HG02852 (cell line): ENCODE results near the gene TUBGCP2.

ENCODE experiments used
- ATAC-seq: cut with Tn5 transposase; IDR thresholded peaks from one replicate; pipeline ENCODE4 v1.9.1; 2021; ENCODE audit warnings: mild to moderate bottlenecking, moderate library complexity; ENCODE audit not compliant: unreplicated experiment

Gene TUBGCP2, protein sequence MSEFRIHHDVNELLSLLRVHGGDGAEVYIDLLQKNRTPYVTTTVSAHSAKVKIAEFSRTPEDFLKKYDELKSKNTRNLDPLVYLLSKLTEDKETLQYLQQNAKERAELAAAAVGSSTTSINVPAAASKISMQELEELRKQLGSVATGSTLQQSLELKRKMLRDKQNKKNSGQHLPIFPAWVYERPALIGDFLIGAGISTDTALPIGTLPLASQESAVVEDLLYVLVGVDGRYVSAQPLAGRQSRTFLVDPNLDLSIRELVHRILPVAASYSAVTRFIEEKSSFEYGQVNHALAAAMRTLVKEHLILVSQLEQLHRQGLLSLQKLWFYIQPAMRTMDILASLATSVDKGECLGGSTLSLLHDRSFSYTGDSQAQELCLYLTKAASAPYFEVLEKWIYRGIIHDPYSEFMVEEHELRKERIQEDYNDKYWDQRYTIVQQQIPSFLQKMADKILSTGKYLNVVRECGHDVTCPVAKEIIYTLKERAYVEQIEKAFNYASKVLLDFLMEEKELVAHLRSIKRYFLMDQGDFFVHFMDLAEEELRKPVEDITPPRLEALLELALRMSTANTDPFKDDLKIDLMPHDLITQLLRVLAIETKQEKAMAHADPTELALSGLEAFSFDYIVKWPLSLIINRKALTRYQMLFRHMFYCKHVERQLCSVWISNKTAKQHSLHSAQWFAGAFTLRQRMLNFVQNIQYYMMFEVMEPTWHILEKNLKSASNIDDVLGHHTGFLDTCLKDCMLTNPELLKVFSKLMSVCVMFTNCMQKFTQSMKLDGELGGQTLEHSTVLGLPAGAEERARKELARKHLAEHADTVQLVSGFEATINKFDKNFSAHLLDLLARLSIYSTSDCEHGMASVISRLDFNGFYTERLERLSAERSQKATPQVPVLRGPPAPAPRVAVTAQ

DNA sequence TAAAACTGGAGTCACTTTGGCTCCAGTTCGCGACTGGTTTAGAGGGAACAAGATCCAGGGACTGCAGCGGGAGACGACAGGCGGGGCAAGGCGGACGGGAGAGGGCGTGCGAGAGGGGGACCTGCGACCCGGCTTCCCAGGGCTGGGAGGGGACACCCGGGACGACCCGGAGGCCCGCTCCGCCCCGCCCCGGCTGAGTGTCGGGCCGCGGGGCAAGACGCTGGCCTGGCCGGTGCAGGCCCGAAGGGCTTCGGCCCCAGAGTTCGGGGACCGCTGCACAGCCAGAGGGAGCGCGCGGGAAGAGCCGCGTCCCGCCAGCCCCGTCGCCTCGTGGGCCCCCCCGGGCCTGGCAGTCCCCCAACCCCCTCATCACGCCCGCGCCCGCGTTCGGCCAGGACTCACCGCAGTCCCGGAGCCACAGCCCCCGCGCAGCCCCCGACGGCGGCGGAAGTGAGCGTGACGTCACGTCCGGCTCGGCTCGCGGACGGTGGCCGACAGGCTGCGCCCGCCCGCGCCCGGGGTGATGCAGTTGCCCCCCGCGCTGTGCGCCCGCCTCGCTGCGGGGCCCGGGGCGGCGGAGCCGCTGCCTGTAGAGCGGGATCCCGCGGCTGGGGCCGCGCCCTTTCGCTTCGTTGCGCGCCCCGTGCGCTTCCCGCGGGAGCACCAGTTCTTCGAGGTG lies at the start of gene TUBGCP2, which contains the start of gene ZNF511:
TUBGCP2 (minus strand) TSS at position 452 of the 679 bp plus-strand sequence. CDS start 5,931 bp downstream, outside the sequence.
ZNF511 (plus strand) TSS at position 494 of the 679 bp plus-strand sequence; CDS start at position 524, 30 bp downstream.
- peak; percentile 78 for ATAC-seq

DNA sequence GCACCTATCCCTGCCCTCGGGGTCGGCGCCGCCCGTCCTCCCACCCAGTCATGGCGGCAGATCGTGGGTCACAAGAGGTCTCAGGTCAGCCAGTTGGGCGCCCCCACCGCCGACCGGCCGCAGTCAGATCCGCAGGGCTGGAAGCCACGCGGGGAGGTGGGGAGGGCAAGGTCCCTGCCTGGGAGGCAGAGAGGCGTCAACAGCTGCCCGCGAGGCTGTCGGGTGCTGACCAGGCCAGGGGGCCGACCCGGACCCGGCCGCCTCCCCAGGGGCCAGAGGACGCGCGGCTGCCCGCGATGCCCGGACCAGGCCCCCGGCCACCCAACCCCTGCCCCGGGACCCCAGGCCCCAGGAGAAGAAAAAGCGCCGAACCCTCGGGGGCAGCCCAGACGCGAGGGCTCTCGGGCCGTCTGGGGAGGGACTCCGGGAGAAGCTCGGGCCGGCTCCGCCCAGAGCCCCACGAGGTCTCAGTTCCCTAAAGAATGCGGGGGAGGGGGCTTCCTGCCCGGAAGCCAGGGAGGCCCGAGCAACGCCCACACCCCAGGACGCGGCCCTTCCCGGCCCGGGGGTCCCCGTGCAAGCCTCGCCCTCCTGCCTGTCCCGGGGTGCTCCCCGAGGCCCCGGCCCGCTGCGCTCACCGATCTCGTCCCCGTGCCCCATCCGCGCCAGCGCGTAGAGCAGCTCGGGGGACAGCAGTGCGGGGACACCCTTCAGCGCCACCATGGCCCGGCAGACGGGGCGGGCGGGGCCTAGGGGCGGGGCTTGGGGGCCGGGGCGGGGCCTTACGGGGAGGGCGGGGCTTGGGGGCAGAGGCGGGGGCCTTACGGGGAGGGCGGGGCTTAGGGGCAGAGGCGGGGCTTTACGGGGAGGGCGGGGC lies 48.9 kb upstream of the TUBGCP2 start, which contains the start of gene FUOM:
FUOM (minus strand) TSS at position 735 of the 877 bp plus-strand sequence; CDS start at position 723, 12 bp downstream.
- ATAC-seq = peak; percentile 82

DNA sequence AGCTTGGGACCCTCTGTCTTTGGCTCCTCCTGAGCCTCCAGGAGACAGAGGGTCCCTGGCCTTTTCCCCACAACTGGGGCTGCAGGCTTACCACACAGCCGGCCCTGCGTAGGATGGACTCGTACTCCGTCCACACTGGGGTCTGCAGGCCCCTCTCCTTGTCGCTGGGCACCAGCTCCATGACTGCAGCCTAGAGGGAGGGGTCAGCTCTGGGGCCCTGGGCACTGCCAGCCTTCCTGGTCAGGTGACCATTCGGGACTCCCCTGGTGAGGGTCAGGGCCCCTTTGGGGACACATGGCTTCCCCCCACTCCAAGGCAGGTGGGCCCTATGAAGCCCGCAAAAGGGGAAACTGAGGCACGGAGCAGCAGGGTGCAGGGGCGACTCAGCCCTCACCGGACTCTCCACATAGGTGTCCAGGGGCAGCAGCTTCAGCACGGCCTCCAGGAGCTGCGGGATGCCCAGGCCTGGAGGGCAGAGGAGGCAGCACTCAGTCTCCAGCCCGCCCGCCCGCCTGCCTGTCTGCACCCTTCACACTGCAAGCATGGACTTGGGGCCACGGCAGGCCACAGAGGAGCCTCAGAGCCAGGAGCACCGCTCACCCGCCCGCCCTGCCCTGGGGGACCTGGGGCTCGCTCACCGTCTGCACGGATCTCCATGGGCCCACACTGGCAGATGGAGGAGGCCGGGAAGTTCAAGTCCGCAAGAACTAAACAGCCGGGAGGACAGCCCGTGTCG lies 48.0 kb upstream of the TUBGCP2 start:
- ATAC-seq = no peak

DNA sequence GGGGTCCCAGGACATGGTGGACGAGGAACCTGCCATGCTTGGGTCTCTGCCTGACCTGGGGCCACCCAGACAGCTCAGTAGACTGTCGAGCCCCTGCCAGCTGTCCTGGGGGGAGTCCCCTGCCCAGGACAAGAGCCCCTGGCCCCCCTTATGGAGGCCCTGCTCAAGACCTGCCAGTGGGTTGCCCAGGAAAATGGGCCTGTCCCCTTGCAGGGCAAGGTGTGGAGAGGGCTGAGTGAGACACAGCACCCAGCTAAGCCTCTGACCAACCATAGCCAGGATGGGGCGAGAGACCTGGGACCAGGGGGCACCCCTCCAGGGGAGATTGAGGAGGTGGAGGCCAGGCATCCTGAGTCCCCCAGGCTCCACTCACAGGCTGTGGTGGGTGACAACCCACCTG lies 47.3 kb upstream of the TUBGCP2 start:
- ATAC-seq = no peak

DNA sequence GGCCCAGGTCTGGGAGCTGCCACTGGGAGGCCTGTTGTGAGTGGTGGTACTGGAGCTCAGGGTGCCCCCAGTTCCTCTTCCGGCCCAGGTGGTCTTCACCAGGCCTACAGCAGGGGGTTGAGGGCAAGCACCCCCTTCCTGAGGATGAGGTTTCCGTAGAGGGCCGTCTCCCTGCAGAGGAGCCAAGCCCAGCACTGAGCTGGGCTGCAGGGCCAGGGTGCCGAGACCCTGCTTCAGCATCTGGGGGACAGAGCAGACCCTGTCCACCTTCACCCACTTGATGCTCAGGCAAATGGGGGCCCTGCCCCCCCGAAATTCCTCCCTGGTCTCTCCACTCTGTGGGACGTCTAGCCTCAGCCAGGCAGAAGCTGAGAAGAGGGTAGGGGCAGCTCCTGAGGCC lies 46.6 kb upstream of the TUBGCP2 start:
- no peak for ATAC-seq

DNA sequence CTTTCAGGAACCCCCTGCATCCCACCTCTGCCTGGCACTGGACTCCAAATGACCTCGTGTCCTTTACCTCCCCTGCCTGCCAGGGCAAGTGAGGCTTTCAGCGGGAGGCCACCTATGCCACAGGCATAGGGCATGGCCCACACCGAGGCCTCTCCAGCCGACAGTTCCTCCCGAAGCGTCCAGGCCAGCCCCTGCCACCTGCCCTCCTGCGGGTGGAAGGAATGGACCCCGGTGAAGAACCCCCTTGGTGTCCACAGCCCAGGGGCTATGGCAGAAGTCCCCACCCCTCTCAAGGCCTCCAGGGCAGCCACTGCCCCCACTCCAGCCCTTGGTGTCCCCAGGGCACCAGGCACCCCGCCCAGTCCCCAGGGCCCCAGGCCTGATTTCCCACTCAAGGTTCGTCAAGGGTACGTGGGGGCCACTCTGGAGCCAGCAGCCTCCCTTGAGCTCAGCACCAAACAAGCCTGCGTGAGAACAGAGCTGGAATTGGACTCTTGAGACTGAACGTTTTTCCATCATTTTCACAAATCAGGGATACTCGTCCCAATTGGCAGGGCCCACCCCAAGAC lies 46.1 kb upstream of the TUBGCP2 start:
- ATAC-seq = no peak

DNA sequence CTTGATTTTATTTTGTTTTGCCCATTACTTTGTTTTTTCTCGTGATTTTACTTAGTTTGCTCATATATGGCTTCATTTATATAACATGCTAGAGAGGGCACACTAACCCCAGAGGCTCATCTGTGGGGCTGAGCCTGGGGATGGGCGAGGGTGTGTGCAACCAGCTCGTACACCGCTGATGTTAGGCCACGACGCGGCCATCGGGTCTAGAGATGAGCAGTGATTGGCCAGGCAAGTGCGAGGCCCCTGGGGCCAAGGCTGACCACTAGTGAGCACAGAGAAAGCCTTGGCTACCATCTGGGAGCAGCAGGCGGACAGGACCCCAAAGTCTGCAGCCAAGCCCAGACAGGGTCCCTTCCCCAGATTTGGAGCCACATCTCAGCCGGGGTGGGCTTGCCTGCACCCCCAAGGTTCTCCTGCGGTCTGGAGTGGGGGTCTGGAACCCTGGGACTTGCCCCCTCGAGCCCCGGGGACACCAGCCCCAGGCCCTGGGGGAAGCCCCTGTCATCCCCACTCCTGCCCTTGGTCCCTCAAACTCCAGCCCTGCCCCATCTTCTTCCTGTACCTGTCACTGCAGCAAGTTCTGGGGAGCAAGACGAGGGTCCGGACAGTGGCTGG lies 45.4 kb upstream of the TUBGCP2 start:
- no peak for ATAC-seq

DNA sequence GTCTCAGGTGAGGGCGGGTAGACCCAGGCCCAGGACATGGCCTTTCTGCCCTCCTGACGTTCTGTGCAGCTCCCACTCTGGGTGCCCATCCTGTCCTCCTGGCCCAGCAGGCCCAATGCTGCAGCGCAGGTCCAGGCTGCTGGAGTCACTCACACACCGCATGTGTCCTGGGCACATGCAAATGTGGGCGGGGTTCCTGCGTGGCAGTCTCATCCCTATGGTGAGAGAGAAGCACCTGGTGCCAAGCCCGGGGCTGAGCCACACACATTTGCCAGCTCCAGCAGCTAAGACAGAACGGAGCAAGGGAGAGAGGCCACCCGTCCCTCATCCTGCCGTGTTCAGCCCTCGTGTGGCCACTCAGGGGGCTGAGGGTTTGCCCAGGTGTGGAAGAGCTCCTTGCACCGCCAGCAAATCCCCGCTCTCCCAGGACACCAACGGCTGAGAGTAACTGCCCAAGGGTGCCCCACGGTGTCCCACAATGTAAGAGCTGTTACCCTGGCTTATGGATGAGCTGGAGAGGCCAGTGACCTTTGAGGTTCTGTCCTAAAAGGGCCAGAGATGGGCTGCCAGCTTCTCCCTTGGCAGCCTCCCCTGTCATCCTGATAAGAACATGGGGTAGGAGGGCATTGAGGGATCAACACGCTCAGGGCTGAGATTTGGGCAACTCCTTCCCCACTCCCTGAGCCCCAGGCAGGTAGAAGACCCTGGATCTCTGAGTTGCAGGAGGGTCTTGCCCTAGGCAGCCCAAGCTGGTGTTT lies 44.7 kb upstream of the TUBGCP2 start:
- no peak for ATAC-seq

DNA sequence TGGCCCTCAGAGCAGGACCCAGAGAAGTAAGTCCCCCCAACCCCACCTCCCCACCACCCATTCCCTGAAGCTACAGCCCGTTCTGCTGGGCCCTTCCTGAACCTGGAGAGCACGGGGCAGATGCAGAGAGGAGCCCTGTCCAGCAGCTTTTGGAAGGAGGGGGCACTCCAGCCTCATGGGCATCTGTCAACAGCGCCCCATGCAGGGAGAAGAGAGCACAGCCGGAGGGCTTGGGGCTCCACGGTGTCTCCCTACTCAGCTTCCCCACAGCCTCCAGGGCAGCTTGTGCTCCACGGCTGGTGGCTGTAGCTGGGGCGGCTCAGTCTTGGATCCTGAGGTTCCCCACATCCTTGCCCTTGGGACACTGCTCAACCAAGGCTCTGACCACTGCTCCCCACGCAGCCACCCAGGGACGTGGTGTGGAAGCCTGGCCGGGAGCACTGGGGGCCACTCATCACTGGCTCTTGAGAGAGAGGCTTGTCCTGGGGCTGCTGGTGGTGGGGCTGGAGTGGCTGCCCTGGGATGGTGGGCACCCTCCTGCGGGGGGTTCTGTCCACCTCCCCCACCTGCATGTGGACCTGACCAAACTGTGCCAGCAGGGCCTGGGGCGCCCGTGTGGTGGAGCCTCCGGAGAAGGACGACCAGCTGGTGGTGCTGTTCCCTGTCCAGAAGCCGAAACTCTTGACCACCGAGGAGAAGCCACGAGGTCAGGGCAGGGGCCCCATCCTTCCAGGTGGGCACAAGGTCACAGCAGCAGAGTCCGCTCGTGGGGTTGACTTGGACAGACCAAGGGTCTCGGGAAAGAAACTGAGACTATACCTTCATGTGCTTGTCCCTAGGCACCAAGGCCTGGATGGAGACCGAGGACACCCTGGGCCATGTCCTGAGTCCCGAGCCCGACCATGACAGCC lies 43.0 kb upstream of the TUBGCP2 start:
- no peak for ATAC-seq

DNA sequence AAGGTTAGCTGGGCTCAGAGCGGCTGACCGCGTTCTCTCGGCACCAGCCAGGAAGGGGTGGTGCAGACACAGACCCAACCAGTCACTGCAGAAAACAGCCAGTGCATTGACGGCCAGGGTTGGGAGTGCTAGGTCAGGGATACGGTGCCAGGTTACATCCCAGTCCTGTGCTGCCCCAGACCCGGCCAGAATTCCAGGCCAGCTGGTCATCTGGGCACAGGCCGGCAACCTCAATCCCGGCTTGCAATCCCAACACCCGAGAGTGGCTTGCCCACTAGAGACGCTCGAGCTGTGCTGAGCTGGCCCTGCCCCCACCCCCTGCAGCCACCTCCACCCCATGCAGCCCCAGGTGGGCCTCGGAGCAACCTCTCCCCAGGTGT lies 42.3 kb upstream of the TUBGCP2 start:
- no peak for ATAC-seq

DNA sequence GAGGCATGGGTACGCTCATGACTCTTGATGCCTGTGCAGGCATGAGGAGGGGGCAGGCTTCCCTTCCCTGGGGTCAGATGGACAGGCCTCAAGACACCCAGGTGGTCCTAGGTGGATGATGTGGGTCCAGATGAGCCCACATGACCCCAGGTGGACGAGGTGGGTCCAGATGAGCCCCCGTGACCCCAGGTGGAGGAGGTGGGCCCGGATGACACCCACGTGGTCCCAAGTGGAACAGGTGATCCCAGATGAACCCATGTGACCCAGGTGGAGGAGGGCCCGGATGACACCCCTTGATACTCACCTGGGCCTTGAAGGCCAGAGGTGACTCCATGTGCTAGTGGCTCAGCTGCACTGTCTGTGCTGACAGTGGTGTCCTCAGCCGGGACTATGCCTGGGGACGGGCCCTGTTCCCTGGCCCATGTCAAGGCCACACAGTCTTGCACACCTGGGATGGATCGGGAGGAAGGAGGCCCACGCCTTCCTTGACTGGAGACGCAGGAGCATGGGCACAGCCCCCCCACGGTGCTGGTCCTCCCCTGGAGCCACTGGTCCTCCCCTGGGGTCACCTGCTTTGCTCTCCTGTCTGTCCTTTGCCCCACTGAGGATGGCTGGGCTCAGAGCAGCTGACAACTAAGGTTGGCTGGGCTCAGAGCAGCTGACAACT lies 41.7 kb upstream of the TUBGCP2 start:
- ATAC-seq = no peak

DNA sequence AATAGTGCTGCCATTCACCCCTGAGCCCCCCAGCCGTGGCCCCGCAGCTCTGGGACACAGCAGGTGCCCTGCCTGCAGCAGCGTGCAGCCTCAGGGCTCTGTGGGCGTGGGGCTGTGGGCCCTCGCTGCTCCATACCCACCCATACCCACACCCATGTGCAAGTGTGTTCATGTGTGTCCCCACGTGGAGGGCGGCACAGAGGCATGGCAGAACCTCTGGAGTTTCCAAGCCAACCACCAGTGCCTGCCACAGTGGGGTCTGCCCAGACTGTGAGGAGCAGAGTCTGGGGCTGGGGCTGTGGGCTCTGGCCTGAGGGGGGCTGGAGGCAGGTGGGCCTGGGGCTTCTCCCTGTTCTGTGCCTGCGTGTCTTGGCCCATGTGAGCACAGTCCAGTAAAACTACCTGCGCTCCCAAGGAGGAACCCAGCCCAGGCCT lies 40.9 kb upstream of the TUBGCP2 start:
- ATAC-seq = no peak

DNA sequence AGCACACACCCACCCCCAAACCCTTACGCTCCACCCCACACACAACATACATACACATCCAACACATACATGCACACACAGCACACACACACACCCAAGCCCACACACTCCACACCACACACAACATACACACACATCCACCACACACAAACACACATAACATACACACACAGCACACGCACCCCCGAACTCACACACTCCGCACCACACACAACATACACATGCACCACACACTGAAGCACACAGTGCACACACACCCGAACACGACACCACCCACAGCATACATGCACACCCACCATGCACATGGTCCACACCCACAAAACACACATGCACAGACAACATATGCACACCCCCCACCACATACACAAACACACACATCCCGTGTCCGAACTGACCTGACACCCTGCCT lies 40.5 kb upstream of the TUBGCP2 start:
- ATAC-seq = no peak

DNA sequence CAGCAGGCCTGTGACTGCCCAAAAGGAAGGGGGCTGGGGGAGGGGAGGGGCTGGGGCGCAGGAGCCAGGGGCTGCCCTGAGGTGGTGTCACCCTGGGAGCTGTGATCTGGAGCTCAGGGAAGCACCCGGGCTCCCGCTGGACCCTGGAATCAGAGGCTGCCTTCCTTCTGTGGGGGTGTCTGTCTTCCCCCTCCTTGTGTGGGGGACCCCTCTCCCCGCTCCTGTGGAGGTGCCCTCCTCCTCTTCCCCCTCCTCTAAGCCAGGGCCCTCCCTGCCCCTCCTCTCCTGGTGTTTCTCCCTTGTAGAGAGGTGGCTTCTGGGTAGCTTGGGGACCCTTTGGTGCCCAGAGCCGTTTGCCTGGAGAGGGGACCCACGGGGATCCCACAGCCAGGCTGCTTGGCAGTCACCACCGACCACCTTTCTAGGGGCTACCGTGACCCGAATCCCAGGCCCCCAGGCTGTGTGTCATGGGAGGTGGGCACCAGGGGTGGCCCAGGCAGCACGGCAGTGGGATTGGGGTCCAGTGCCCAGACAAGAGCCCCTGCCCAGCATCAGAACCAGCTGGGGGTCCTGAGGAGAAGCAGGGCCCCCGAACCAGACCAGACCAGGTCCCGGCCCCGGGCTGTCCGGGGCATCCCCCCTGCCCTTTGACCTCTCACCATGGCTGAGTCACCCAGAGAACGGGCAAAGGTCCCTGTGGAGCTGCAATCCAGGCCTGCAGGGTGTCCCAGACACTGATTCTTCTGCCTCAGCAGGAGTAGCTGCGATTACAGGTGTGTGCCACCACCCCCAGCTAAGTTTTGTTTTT lies 39.2 kb upstream of the TUBGCP2 start:
- no peak for ATAC-seq

DNA sequence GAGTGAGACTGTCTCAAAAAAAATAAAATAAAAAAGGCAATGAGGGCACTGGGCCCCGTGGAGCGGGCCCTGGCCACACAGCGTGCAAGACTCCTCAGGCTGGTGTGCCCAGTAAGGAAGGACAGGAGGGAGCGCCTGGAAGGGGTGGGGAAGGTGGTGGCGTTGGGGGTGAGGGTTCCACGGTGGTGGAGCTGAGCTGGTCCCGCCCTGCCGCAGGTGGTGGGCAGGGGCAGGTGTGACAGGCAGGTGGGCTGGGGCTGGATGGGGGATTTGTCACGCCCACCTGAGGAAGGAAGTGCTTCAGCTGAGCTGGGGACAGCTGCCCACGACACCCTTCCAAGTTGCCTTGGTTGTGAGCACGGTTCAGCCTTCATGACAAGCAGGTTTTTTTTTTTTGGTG lies 37.7 kb upstream of the TUBGCP2 start:
- ATAC-seq = no peak
